ENCODE measurements around the gene NUP210L.
A peak's percentile ranks its signal among the peaks of the same experiment; 100 is the strongest.

NUP210L gene

GRCh38 chr1:153961421-153961820 is 193.5 kb downstream of the NUP210L start:
- peak overlapping the region; percentile 81 for H3K4me3 Mint-ChIP-seq
- no peak for DNase-seq (ENCODE audit: low spot score in 2 of 2)
- no peaks in the 10 kb centered on the region for H3K9me3 Mint-ChIP-seq
- no peak for ATAC-seq
- peaks cover 50% of the 10 kb centered on the region for H3K36me3 Mint-ChIP-seq
- peak overlapping the region; percentile 33 for H3K27ac Mint-ChIP-seq
- peaks cover 62% of the 10 kb centered on the region for H3K4me1 Mint-ChIP-seq

- Mint-ChIP-seq H3K4me3 (no peak overlapping the region), H3K9me3 (no peaks in the 10 kb centered on the region), H3K27ac (no peak overlapping the region), H3K4me1 (peaks cover 63% of the 10 kb centered on the region), H3K36me3 (peaks cover 52% of the 10 kb centered on the region)
- DNase-seq (ENCODE audit: low spot score in 2 of 2) = no peak
- ATAC-seq = no peak
Measured at GRCh38 chr1:153960206-153960605, 194.7 kb downstream of the NUP210L start.

- no peak for ATAC-seq
- no peak for DNase-seq (ENCODE audit: low spot score in 2 of 2)
- no peaks in the 10 kb centered on the region for H3K9me3 Mint-ChIP-seq
- H3K27ac Mint-ChIP-seq = peak overlapping the region; percentile 85
- peak overlapping the region; percentile 83 for H3K4me3 Mint-ChIP-seq
- peaks cover 59% of the 10 kb centered on the region for H3K36me3 Mint-ChIP-seq
- peaks cover 65% of the 10 kb centered on the region for H3K4me1 Mint-ChIP-seq
Measured at GRCh38 chr1:153959454-153959853, 195.4 kb downstream of the NUP210L start.

- ATAC-seq = no peak
- H3K9me3 Mint-ChIP-seq = no peaks in the 10 kb centered on the region
- DNase-seq (ENCODE audit: low spot score in 2 of 2) = no peak
- H3K27ac Mint-ChIP-seq = peak overlapping the region; percentile 85
- H3K36me3 Mint-ChIP-seq = peaks cover 59% of the 10 kb centered on the region
- peaks cover 66% of the 10 kb centered on the region for H3K4me1 Mint-ChIP-seq
- H3K4me3 Mint-ChIP-seq = peak overlapping the region; percentile 83
Measured at GRCh38 chr1:153958961-153959260, 196.0 kb downstream of the NUP210L start.

GRCh38 chr1:153958111-153958960 is 196.5 kb downstream of the NUP210L start, which contains the start of gene CRTC2:
Gene CRTC2, minus strand, starts transcription at chr1:153958612. Its CDS starts 115 bp downstream, at chr1:153958497.
- Mint-ChIP-seq H3K9me3 (no peaks in the 10 kb centered on the region), H3K4me3 (peak within 1 kb of the TSS; percentile 83), H3K36me3 (peaks cover 62% of the 10 kb centered on the region), H3K27ac (peak within 1 kb of the TSS; percentile 85), H3K4me1 (peaks cover 64% of the 10 kb centered on the region)
- DNase-seq (ENCODE audit: low spot score in 2 of 2) (peak; percentile 84 to 97), ATAC-seq (peak; percentile 93)

GRCh38 chr1:153957744-153958110 is 197.1 kb downstream of the NUP210L start:
- H3K4me1 Mint-ChIP-seq = peaks cover 63% of the 10 kb centered on the region
- peak; percentile 17 for ATAC-seq
- peak overlapping the region; percentile 83 for H3K4me3 Mint-ChIP-seq
- no peaks in the 10 kb centered on the region for H3K9me3 Mint-ChIP-seq
- H3K36me3 Mint-ChIP-seq = peaks cover 68% of the 10 kb centered on the region
- DNase-seq (ENCODE audit: low spot score in 2 of 2) = peak in 1 of 2 donors; percentile 81
- H3K27ac Mint-ChIP-seq = peak overlapping the region; percentile 85

GRCh38 chr1:153956997-153957715 is 197.7 kb downstream of the NUP210L start:
- Mint-ChIP-seq H3K4me3 (peak overlapping the region; percentile 83), H3K27ac (peak overlapping the region; percentile 85), H3K4me1 (peaks cover 57% of the 10 kb centered on the region)

GRCh38 chr1:153954826-153955225 is 200.0 kb downstream of the NUP210L start:
- ATAC-seq = no peak
- DNase-seq (ENCODE audit: low spot score in 2 of 2) = no peak
- Mint-ChIP-seq H3K4me3 (no peak overlapping the region), H3K9me3 (no peaks in the 10 kb centered on the region), H3K4me1 (peaks cover 54% of the 10 kb centered on the region), H3K27ac (peak overlapping the region; percentile 66), H3K36me3 (peaks cover 80% of the 10 kb centered on the region)

More at GRCh38 chr1:153956997-153957715, 197.7 kb downstream of the NUP210L start:
- no peaks in the 10 kb centered on the region for H3K9me3 Mint-ChIP-seq
- no peak for ATAC-seq
- no peak for DNase-seq (ENCODE audit: low spot score in 2 of 2)
- H3K36me3 Mint-ChIP-seq = peaks cover 74% of the 10 kb centered on the region

- Mint-ChIP-seq H3K36me3 (peaks cover 84% of the 10 kb centered on the region), H3K9me3 (no peaks in the 10 kb centered on the region), H3K4me1 (peaks cover 55% of the 10 kb centered on the region), H3K4me3 (no peak overlapping the region), H3K27ac (peak overlapping the region; percentile 66)
- ATAC-seq = no peak
- no peak for DNase-seq (ENCODE audit: low spot score in 2 of 2)
Measured at GRCh38 chr1:153953859-153954365, 201.0 kb downstream of the NUP210L start.

GRCh38 chr1:153951801-153952200 is 203.1 kb downstream of the NUP210L start:
- peaks cover 86% of the 10 kb centered on the region for H3K36me3 Mint-ChIP-seq
- H3K4me1 Mint-ChIP-seq = peaks cover 53% of the 10 kb centered on the region
- peak overlapping the region; percentile 86 for H3K27ac Mint-ChIP-seq
- no peak for DNase-seq (ENCODE audit: low spot score in 2 of 2)
- H3K4me3 Mint-ChIP-seq = no peak overlapping the region
- ATAC-seq = no peak
- no peaks in the 10 kb centered on the region for H3K9me3 Mint-ChIP-seq

- H3K27ac Mint-ChIP-seq = peak overlapping the region; percentile 86
- ATAC-seq (no peak), DNase-seq (ENCODE audit: low spot score in 2 of 2) (no peak)
- H3K9me3 Mint-ChIP-seq = no peaks in the 10 kb centered on the region
- no peak overlapping the region for H3K4me3 Mint-ChIP-seq
- peaks cover 50% of the 10 kb centered on the region for H3K4me1 Mint-ChIP-seq
- H3K36me3 Mint-ChIP-seq = peaks cover 86% of the 10 kb centered on the region
Measured at GRCh38 chr1:153951183-153951582, 203.7 kb downstream of the NUP210L start.

GRCh38 chr1:153946622-153947241 is 208.1 kb downstream of the NUP210L start, which contains the start of gene DENND4B:
Gene DENND4B, minus strand, starts transcription at chr1:153946718. Its CDS starts 2,344 bp downstream, at chr1:153944374.
- H3K4me3 Mint-ChIP-seq = peak within 1 kb of the TSS; percentile 88
- no peaks in the 10 kb centered on the region for H3K9me3 Mint-ChIP-seq
- DNase-seq (ENCODE audit: low spot score in 2 of 2) (peak; percentile 72 to 87), ATAC-seq (peak; percentile 83)
- H3K4me1 Mint-ChIP-seq = peaks cover 60% of the 10 kb centered on the region
- H3K27ac Mint-ChIP-seq = peak within 1 kb of the TSS; percentile 97
- peaks cover 85% of the 10 kb centered on the region for H3K36me3 Mint-ChIP-seq

GRCh38 chr1:153945795-153946621 is 208.9 kb downstream of the NUP210L start:
- Mint-ChIP-seq H3K9me3 (no peaks in the 10 kb centered on the region), H3K36me3 (peaks cover 85% of the 10 kb centered on the region), H3K4me1 (peaks cover 62% of the 10 kb centered on the region), H3K27ac (peak overlapping the region; percentile 97), H3K4me3 (peak overlapping the region; percentile 88)
- peak; percentile 61 to 88 for DNase-seq (ENCODE audit: low spot score in 2 of 2)
- ATAC-seq = peak; percentile 73

- Mint-ChIP-seq H3K4me3 (peak overlapping the region; percentile 88), H3K4me1 (peaks cover 62% of the 10 kb centered on the region), H3K36me3 (peaks cover 85% of the 10 kb centered on the region), H3K9me3 (no peaks in the 10 kb centered on the region), H3K27ac (peak overlapping the region; percentile 97)
- peak; percentile 80 for ATAC-seq
- peak; percentile 47 to 87 for DNase-seq (ENCODE audit: low spot score in 2 of 2)
Measured at GRCh38 chr1:153945131-153945794, 209.6 kb downstream of the NUP210L start.
